ENCODE data around the gene ETNK1.
"Not testable (repeated sequence)": the region's sequence is repeated elsewhere in the genome, so short reads cannot be mapped to it uniquely, and the experiment has no call there.

Gene ETNK1, protein sequence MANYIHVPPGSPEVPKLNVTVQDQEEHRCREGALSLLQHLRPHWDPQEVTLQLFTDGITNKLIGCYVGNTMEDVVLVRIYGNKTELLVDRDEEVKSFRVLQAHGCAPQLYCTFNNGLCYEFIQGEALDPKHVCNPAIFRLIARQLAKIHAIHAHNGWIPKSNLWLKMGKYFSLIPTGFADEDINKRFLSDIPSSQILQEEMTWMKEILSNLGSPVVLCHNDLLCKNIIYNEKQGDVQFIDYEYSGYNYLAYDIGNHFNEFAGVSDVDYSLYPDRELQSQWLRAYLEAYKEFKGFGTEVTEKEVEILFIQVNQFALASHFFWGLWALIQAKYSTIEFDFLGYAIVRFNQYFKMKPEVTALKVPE

DNA sequence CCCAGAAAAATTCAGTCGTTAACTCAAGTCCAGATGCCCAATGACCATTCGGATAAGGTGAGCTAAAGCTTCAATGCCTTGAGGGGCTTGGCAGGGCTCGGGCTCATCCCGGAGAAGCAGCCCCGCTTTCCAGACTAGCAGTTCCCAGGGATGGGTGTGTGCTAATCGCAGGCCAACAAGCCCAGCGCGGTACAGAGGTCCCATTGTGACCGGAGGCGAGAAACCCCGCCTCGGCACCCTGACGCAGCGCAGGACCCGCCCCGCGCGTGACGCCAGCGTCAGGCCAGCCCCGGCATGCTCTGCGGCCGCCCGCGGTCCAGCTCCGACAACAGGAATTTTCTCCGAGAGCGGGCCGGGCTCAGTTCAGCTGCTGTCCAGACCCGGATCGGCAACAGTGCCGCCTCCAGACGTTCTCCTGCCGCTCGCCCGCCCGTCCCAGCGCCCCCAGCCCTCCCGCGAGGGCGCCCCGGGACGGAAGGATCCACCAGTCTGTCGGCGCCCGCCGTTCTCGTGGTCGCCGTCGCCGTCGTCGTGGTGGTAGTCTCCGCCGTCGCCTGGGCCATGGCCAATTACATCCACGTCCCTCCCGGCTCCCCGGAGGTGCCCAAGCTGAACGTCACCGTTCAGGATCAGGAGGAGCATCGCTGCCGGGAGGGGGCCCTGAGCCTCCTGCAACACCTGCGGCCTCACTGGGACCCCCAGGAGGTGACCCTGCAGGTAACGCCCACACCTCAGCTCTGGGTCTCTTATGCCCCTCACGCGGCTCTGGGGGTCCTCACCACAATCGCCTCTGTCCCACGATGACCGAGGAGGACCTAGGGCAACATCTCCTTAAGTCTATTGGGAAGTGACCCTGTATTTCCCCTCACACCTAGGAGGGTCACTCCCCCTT is at the start of gene ETNK1:
TSS of gene ETNK1 (plus strand) at position 302 of the 892 bp plus-strand sequence. CDS start at position 562, 260 bp downstream.
- peak; percentile 89 for DNase-seq (ENCODE audit: low read depth)

DNA sequence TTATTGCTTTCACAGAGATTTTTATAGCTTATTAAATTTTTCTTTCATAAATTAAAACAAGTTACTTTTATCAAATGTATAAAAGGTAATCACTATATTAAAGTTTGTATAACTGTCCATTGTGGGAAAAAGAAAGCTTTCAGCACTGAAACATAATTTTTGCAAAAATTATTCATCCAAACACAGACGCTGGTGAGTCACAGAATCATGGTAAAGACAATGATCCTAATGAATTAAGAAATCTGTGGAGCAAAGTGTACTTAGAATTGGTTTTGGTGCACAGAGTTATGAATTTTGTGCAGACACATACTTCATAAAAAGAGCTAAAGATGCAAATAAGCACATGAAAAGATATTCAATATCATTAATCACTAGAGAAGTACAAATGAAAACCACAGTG is 48.9 kb upstream of the ETNK1 start:
- DNase-seq (ENCODE audit: low read depth), result no peak

DNA sequence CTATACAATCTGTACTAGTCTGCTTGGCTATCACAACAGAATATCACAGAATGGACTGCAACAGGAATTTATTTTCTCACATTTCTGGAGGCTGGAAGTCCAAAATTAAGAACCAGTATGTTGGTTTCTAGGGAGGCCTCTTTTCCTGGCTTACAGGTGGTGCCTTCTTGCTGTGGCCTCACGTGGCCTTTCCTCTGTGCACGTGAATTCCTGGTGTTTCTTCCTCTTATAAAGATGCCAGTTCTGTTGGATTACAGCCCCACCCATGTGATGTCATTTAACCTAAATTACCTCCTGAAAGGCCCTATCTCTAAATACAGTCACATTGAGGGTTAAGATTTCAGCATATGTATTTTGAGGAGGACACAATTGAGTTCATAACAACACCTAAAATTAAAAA is 48.5 kb upstream of the ETNK1 start:
- DNase-seq (ENCODE audit: low read depth), result no peak

DNA sequence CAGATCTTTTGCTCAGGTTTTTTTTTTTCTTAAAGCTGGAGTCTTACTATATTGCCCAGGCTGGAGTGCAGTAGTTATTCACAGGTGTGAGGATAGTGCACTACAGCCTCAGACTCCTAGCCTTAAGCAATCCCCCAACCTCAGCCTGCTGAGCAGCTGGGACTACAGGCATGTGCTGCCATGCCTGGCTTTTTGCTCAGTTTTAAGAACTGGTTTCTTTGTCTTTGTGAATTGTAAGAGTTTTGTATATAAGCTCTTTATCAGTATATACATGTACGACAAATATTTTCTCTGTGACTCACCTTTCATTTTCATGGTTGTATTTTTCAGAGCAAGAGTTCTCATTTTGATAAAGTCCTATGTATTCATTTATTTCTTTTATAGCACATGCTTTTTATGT is 47.3 kb upstream of the ETNK1 start:
- DNase-seq (ENCODE audit: low read depth), result no peak

DNA sequence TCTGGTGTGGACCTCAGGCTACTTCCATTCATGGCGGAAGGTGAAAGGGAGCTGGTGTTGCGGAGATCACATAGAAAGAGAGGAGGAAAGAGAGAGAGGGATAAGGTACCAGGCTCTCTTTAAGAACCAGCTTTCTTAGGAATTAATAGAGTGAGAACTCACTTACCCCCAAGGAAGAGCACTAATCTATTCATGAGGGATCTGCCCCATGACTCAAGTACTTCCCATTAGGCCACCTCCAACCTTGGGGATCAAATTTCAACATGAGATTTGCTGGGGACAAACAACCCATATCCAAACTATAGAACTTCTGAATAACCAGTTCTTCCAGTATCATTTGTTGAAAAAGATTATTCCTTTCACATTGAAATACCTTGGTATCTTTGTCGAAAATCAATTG is 46.6 kb upstream of the ETNK1 start:
- no peak for DNase-seq (ENCODE audit: low read depth)

DNA sequence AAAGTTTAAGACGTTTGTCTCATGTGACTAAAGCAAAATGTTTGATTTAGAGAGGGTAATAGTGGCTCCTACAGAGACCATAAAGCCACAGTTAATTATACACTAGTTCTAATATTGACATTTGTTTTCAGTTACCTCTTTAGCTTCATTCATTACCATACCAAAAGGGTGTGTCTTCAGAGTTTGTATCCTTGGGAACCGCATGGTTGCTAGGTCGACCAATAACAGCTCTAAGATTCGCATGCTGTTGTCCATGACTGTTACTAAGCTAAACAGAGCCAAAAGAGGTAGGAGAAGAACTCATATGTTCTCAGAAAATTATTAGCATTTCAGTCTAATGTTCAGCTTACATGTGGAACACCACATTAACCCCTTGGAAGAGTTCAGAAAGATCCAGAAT is 36.2 kb upstream of the ETNK1 start:
- DNase-seq (ENCODE audit: low read depth), result no peak

DNA sequence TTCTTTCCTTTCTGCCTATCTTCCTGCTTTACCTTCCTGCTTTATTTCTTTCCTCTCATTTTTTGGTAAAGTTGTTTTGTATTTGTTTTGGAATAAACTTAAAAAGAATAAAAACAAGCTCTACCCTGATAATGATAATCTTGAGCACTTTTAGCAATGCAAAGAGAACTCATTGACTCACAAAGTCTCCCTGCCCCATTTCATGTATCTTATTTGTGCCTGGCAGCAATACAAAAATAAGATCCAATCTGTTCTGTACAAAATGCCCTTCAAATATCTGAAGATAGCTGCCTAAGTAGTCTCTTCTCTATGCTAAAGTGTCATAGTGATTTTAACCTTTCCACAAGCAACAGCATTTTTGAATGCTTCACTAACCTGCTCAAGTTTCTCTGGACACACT is 31.1 kb upstream of the ETNK1 start:
- DNase-seq (ENCODE audit: low read depth), result no peak

DNA sequence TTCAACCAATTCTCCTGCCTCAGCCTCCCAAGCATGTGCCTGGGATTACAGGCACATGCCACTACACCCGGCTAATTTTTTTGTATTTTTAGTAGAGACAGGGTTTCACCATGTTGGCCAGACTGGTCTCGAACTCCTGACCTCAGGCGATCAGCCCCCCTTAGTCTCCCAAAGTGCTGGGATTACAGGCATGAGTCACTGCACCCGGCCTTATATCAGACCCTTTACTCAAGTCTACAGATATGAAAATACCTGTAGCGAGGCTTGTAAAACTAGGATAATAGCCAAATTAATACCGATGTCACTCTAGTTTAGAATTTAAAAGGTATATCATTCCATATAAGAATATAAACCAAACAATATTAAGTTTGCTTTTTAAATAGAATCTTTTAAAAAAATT is 27.4 kb upstream of the ETNK1 start:
- DNase-seq (ENCODE audit: low read depth), result not testable (repeated sequence)

DNA sequence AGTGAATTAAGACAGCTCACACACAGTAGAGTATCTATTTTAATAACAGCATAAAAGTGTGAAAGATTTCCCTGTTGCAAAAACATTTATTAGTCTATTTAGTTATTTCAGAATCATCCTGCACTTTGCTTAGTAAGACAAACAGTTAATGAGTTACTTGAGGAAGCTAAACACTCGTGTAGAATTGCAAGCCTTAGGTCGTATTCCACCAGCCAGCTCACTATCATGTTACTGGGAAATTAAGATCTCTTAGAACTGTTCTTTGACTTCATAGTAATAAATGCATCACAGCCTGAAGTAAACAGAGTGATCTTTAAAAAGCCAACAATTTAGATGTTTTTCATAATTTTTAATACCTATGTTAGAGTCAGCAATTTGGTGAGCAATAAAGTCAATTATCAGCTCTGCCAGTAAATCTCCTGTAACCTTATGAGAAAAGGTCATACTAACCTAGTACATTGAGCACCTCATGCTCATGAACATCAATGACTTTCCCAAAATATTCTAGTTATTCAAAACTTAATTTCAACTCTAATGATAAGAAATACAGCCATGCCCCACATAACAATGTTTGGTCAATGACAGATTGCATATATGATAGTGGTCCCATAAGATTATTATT is 26.7 kb upstream of the ETNK1 start:
- DNase-seq (ENCODE audit: low read depth), result no peak

DNA sequence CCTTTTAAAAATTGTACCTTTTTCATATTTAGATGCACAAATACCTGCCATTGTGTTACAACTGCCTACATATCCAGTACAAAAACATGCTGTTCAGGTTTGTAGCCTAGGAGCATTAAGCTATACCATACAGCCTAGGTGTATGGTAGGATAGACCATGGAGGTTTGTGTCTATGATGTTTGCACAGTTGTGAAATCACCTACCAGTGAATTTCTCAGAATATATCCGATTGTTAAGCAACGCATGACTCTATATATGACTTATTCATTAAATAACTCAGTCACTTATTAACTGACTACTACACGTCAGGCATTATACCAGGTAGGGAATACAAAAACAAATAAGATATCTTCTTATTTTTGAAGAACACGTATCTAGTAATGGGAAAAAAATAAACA is 26.2 kb upstream of the ETNK1 start:
- no peak for DNase-seq (ENCODE audit: low read depth)

DNA sequence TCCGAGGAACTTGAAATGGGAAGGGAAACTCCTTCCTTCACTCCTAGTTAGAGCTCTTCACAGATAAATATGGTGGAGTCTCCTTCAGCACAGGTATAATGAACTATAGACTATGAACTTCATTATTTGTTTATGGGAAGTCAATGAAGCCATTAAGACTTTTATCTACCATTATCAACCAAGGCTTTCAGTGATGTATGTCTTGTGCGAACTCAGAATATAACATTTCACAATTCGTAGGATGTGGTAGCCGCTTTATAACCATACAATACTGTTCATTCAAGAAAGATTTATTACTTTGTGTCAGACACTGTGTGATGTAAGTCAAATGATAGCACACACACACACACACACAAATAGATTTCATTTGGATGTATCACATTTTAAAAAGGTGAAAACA is 24.8 kb upstream of the ETNK1 start:
- no peak for DNase-seq (ENCODE audit: low read depth)

DNA sequence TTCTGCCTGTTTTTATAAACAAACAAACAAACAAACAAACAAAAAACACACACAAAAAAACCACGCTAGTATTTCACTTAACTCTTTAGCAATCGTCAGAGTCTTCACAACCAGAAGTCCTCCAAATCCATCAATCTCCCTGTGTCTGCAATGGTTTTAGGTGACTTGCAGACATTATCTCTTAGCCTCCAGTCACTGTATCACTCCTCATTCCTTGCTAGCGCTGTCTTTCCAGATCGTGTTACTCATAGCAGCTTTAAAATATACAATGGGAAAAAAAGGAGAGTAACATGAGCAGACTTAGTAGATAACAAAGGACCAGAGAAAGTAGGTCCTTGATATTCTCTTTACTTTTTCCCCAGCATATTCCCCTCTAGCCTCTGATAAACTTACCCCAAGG is 15.5 kb upstream of the ETNK1 start:
- DNase-seq (ENCODE audit: low read depth), result no peak

DNA sequence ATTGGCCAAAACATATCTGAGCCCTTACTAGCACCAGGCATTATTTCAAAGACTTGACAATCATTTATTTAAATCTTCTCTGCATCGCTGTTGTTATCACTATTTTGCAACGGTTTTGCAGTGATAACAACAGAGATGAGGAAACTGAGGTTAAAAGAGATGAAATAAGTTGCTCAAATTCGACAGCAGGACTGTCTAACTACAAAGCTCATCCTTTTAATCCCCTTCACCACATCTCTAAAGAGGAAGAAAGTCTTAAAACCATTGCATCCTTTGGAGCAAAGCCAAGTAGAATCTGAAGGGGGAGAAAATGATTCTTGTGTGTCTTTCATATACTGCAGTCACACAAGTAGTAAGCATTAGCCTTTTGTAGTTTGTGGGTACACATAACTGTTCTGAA is 14.8 kb upstream of the ETNK1 start:
- DNase-seq (ENCODE audit: low read depth), result no peak

DNA sequence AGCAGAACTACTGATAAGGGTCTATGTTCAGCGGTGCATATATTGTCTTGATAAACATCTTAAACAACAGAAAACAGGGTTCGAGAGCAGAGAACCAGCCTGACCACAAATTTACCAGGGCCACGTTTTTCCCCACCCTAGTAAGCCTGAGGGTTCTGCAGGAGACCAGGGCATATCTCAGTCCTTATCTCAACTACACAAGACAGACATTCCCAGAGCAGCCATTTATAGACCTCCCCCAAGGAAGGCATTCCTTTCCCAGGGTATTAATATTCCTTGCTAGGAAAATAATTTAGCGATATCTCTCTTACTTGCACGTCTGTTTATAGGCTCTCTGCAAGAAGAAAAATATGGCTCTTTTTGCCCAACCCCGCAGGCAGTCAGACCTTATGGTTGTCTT is 12.1 kb upstream of the ETNK1 start:
- not testable (repeated sequence) for DNase-seq (ENCODE audit: low read depth)

DNA sequence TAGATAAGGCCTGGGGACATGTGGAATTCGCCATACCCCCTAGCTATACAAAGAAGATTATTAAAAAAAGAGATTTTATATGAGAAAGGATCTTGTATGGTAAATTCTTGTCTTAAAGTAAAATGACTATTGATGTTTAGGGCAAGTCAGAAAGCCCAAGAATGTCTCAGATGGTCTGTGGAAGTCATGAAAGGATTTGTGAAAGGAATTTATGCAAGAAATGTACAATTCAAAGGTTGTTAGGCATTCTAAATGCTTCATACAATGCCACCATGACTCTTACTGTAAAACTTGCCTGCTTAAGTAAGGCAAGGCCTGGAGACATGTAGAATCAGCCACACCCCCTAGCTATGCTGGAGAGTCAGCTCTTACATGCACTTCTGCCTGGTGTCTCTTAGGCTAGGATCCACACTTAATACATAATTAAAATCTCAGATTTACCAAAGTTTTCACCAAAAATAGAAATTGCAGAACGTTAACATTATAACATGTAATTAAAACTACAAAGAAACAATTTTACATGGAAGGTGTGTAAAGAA is 8.9 kb upstream of the ETNK1 start:
- DNase-seq (ENCODE audit: low read depth), result no peak

DNA sequence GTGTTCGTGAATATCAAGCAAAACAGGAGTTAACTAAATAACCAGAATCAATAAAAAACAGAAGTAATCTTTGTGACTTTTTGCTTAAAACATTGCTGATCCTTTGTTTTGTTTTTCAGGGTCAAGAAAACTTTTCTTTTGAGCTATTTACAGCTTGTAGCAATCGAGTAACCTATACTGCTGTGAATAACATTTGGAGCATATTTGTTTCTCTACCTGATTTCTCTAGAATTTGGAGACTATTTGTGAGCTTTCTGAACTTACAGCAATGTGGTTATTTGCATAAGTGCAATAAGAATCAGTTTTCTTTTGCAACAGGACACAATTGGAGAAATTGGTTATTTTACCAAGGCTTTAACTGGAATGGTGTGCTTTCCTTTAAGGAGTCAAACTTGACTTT is 7.3 kb upstream of the ETNK1 start:
- no peak for DNase-seq (ENCODE audit: low read depth)

DNA sequence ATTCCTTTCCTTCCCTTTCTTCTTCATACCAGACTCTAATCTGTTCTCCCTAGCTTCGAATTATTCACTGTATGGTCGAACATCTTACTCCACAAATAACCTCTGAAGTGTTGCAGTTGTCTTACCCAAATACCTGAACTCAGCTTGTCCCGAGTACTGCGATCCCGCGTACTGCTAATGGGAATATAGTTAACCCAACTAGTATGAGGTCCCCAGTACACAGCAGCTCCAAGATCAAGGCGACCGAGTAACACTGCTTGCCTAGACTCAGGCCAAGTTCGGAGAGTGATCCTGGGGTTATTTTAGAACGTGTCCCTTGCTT is 462 bp upstream of the ETNK1 start:
- no peak for DNase-seq (ENCODE audit: low read depth)

DNA sequence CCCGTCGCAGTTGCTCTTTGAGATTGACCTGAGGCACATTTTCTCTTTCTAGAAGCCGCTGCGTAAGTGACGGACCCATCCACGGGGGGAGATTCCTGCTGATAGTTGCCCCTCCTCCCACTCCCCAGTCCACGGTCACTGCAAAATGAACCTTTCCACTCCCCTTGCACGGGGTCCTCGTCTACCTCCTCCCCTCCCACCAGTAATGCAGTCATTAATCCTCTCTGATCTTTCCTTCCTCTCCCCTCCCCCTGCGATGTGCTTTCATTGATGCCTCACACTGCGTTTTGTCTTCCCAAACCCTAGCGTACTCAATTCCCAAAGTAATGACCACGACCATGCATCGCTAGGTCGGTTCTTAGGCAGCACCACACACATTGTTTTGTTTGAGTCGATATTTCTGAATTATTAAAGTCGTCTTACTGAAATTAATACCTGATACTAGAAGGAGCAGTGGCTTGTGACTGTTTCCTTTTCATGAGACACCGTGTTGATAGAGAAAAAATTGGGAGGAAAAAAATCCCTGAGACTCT is 857 bp downstream of the ETNK1 start:
- no peak for DNase-seq (ENCODE audit: low read depth)

DNA sequence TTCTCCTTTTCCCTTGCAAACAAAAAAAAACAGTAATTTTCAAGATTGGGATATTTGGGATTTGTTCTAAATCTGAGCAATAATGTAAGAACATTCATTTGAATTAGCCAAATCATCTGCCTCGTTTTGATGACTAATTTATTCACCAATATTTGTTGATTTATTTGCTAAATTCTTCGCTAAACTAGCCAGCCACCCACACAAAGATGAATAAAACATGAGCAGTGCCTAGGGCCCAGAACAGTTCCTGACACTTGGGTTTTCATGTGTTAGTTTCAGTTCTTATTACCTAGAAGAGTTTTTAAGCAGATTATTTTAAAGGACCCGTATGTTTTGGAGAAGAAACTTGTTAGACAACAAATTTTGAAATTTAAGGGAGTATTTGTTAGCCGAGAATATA is 1.4 kb downstream of the ETNK1 start:
- peak; percentile 26 for DNase-seq (ENCODE audit: low read depth)

DNA sequence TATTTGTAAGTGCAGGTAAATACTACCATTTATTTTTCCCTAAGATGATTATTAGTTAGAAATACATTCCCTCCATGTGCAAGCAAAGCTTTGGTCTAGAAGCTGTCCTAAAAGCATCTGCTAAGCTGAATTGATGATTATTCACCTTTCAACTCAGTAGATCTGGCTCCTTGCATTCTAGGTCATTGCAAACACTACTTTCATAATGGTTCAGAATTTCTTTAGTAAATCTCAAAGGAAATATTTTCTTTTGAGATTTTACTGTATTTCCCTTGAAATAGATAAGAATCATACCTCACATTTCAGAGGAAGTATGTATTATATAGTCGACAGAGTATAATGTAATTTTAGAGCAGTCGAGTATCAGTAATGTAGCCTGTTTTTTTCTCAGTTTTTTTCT is 2.4 kb downstream of the ETNK1 start:
- no peak for DNase-seq (ENCODE audit: low read depth)

DNA sequence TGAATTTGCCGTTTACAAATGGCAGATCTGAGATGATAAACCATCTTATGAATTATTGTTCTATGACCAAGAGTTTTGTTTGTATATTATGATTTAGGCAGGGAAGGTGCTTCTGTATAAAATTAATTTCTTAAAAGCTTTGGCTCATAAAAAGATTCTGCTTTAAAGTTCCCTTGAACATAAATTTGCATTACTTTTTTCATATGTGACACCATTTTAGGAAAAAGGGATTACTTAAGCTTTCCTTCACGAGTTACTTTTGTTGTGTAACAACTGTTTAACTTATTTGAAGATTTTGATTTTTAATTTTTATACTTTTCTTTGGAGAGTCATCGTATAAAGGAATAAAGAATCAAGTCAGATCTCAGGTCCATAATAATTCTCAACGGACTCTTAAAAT is 3.3 kb downstream of the ETNK1 start:
- DNase-seq (ENCODE audit: low read depth), result no peak

DNA sequence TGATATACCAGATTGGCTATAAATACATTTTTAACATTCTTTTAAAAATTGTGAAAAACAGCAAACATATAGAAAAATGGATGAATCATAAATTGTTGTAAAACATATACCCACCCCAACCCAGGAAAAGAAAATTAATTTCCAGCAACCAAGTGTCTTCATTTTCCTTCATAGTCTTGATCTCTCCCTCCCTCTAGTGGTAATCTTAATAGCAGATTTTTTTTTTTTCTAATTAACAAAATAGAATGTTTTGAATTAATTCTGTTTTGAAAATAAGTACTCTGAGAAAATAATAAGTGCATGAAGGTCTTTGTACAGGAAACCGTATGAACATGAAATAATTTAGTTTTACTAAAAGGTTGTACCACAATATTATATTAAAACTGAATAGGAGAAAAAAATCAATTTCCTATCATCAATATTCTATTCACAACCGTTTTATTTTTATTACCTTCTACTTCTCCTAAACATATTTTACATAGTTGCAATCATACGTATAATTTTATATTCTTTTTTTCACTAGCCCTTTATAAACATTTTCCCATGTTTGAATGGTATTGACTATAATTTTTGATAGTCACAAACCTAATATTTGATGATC is 7.0 kb downstream of the ETNK1 start:
- no peak for DNase-seq (ENCODE audit: low read depth)
